HepG2 (cell line): Measurements from ENCODE around the gene HS6ST1. TPM values are rescaled to one million over a fixed set of nuclear protein-coding genes. Genes with fewer than 3 reads are reported as not detected.

Source experiments
- AGO1 ChIP-seq: fragments of 200-400 bp; formaldehyde crosslinking; IDR thresholded peaks from 2 replicates; pipeline ENCODE4 v1.6.1; 2017; ENCODE audit warnings: mild to moderate bottlenecking, low read depth, low read length, moderate library complexity; ENCODE audit not compliant: poor library complexity, severe bottlenecking
- AHDC1 ChIP-seq: sonication (generic); formaldehyde crosslinking; IDR thresholded peaks from 2 replicates; pipeline ENCODE4 v1.5.1; 2020; ENCODE audit warnings: mild to moderate bottlenecking, missing genetic modification reagents, borderline replicate concordance
- CEBPG ChIP-seq: IDR thresholded peaks from 2 replicates; pipeline ENCODE4 v1.6.1; 2016
- CREBL2 ChIP-seq: sonication (generic); formaldehyde crosslinking; IDR thresholded peaks from 2 replicates; pipeline ENCODE4 v1.8.1; 2023; ENCODE audit warnings: missing genetic modification reagents, mild to moderate bottlenecking, borderline replicate concordance
- GABPB1 ChIP-seq: IDR thresholded peaks from 2 replicates; pipeline ENCODE4 v1.6.1; 2016; ENCODE audit warnings: mild to moderate bottlenecking, missing genetic modification reagents, moderate library complexity, missing compliant biosample characterization
- MXI1 ChIP-seq: IDR thresholded peaks from 3 replicates; pipeline ENCODE4 v1.6.1; 2012; ENCODE audit warnings: low read depth, low read length, inconsistent platforms, borderline replicate concordance
- NR2C2 ChIP-seq: sonication (generic); formaldehyde crosslinking; IDR thresholded peaks from 2 replicates; pipeline ENCODE4 v1.4.0; 2020; ENCODE audit warnings: missing genetic modification reagents, mild to moderate bottlenecking, moderate library complexity, borderline replicate concordance
- TFE3 ChIP-seq: IDR thresholded peaks from 2 replicates; pipeline ENCODE4 v1.6.1; 2016
- ZBED4 ChIP-seq: sonication (generic); formaldehyde crosslinking; IDR thresholded peaks from 2 replicates; pipeline ENCODE4 v1.4.0; 2020; ENCODE audit warnings: missing genetic modification reagents, borderline replicate concordance
- ZBTB39 ChIP-seq: sonication (generic); formaldehyde crosslinking; IDR thresholded peaks from 2 replicates; pipeline ENCODE4 v1.5.0; 2020; ENCODE audit warnings: missing genetic modification reagents
- ZNF18 ChIP-seq: sonication (generic); formaldehyde crosslinking; IDR thresholded peaks from 2 replicates; pipeline ENCODE4 v1.8.0; 2022; ENCODE audit warnings: mild to moderate bottlenecking, missing genetic modification reagents; ENCODE audit not compliant: insufficient replicate concordance
- polyA plus RNA-seq, 8 experiments: library from polyadenylated mRNA; depleted of rRNA in 3 of 8; stranded (reverse) in 7 of 8; unstranded in 1 of 8; fragments of >200 nt; fragmentation: Illumina TruSeq in 4 of 8; extraction: Trizol in 4 of 8; gene quantifications; 2 replicates each; pipeline versions ENCODE4 v1.2.1 to v1.2.3, GENCODE V29; 2011 to 2016; ENCODE audit warnings: low read depth in 4 of 8, missing spikeins in 1 of 8, mixed read lengths in 1 of 8; ENCODE audit not compliant: insufficient read depth in 1 of 8
- total RNA-seq, 5 experiments: library from RNA; depleted of rRNA; stranded (reverse); fragments of >200 nt; fragmentation: Illumina TruSeq; extraction: Trizol; gene quantifications; 2 replicates each; pipeline ENCODE4 v1.2.3, GENCODE V29; 2016; ENCODE audit warnings: low read depth in 1 of 5

Gene HS6ST1
- total and polyA plus RNA-seq, 2 of the 13 experiments (the other 11 are each of a cell fraction or from before 2014, with no cell fraction given), result 34.5 to 84.6 TPM

GRCh38 chr2:128321784-128322714 lies 3.4 kb upstream of the HS6ST1 start (continued):
- TF ChIP-seq AHDC1 (CRISPR knock-in tag) (no peak; the same call in 1 of the 2 replicates), ZBED4 (CRISPR knock-in tag) (no peak; the same call in 1 of the 2 replicates), CREBL2 (CRISPR knock-in tag) (no peak; the same call in 1 of the 2 replicates), ZNF18 (CRISPR knock-in tag) (no peak), ZBTB39 (CRISPR knock-in tag) (no peak), CEBPG (CRISPR knock-in tag) (no peak), TFE3 (peak; percentile 49), MXI1 (peak; percentile 76; the same call in 1 of the 3 replicates), NR2C2 (CRISPR knock-in tag) (no peak), GABPB1 (peak; percentile 63), AGO1 (peak; percentile 68)
